Measurements from ENCODE around the gene DSG3. TPM values are rescaled to one million over a fixed set of nuclear protein-coding genes. Genes with fewer than 3 reads are reported as not detected.
"Not testable (repeated sequence)": the region's sequence is repeated elsewhere in the genome, so short reads cannot be mapped to it uniquely, and the experiment has no call there.

The DSG3 gene
- total RNA-seq, 2 experiments from 2014 or later, result not detected

- H3K4me3 Mint-ChIP-seq, result no peak overlapping the region
- POLR2A ChIA-PET, result no interaction called here
- peaks cover 5% of the 10 kb centered on the region for H3K27me3 Mint-ChIP-seq
- H3K27ac Mint-ChIP-seq, result no peak overlapping the region
- CTCF ChIA-PET, result no interaction called here
- no peaks in the 10 kb centered on the region for H3K9me3 Mint-ChIP-seq
- DNase-seq, result no peak
- H3K36me3 Mint-ChIP-seq (ENCODE audit: low read depth), result no peaks in the 10 kb centered on the region
- H3K4me1 Mint-ChIP-seq, result no peaks in the 10 kb centered on the region
Observed at GRCh38 chr18:31504455-31505147, 57.1 kb downstream of the DSG3 start.

- Mint-ChIP-seq H3K4me3 (no peak overlapping the region), H3K36me3 (ENCODE audit: low read depth) (no peaks in the 10 kb centered on the region), H3K4me1 (no peaks in the 10 kb centered on the region), H3K27ac (no peak overlapping the region), H3K9me3 (no peaks in the 10 kb centered on the region), H3K27me3 (peaks cover 4% of the 10 kb centered on the region)
- POLR2A ChIA-PET, result no interaction called here
- DNase-seq, result no peak
- CTCF ChIA-PET, result no interaction called here
Observed at GRCh38 chr18:31505156-31505555, 57.6 kb downstream of the DSG3 start.

GRCh38 chr18:31506024-31506742, 58.6 kb downstream of the DSG3 start:
- no peak for DNase-seq
- H3K36me3 Mint-ChIP-seq (ENCODE audit: low read depth), result no peaks in the 10 kb centered on the region
- no peak overlapping the region for H3K27ac Mint-ChIP-seq
- no peak overlapping the region for H3K4me3 Mint-ChIP-seq
- H3K4me1 Mint-ChIP-seq, result no peaks in the 10 kb centered on the region
- CTCF ChIA-PET, result no interaction called here
- no peaks in the 10 kb centered on the region for H3K27me3 Mint-ChIP-seq
- H3K9me3 Mint-ChIP-seq, result no peaks in the 10 kb centered on the region
- POLR2A ChIA-PET, result no interaction called here

GRCh38 chr18:31507124-31507523, 59.6 kb downstream of the DSG3 start:
- CTCF ChIA-PET; H3K27ac Mint-ChIP-seq; H3K4me1 Mint-ChIP-seq; DNase-seq; H3K4me3 Mint-ChIP-seq; POLR2A ChIA-PET; H3K27me3 Mint-ChIP-seq; H3K9me3 Mint-ChIP-seq; H3K36me3 Mint-ChIP-seq (ENCODE audit: low read depth): not testable (repeated sequence)

- ChIA-PET POLR2A (no interaction called here), CTCF (no interaction called here)
- no peaks in the 10 kb centered on the region for H3K27me3 Mint-ChIP-seq
- no peak overlapping the region for H3K4me3 Mint-ChIP-seq
- no peaks in the 10 kb centered on the region for H3K9me3 Mint-ChIP-seq
- no peak for DNase-seq
- H3K36me3 Mint-ChIP-seq (ENCODE audit: low read depth), result no peaks in the 10 kb centered on the region
- H3K27ac Mint-ChIP-seq, result no peak overlapping the region
- no peaks in the 10 kb centered on the region for H3K4me1 Mint-ChIP-seq
Observed at GRCh38 chr18:31508781-31509180, 61.2 kb downstream of the DSG3 start.

GRCh38 chr18:31509571-31509970, 62.0 kb downstream of the DSG3 start:
- Mint-ChIP-seq H3K4me3 (no peak overlapping the region), H3K36me3 (ENCODE audit: low read depth) (no peaks in the 10 kb centered on the region), H3K27me3 (no peaks in the 10 kb centered on the region), H3K4me1 (no peaks in the 10 kb centered on the region), H3K27ac (no peak overlapping the region), H3K9me3 (no peaks in the 10 kb centered on the region)
- no peak for DNase-seq
- POLR2A ChIA-PET, result no interaction called here
- CTCF ChIA-PET, result no interaction called here

GRCh38 chr18:31510319-31510718, 62.8 kb downstream of the DSG3 start:
- no peak overlapping the region for H3K4me3 Mint-ChIP-seq
- H3K9me3 Mint-ChIP-seq, result no peaks in the 10 kb centered on the region
- POLR2A ChIA-PET, result no interaction called here
- no peaks in the 10 kb centered on the region for H3K36me3 Mint-ChIP-seq (ENCODE audit: low read depth)
- no peak for DNase-seq
- H3K4me1 Mint-ChIP-seq, result no peaks in the 10 kb centered on the region
- no peak overlapping the region for H3K27ac Mint-ChIP-seq
- no peaks in the 10 kb centered on the region for H3K27me3 Mint-ChIP-seq
- CTCF ChIA-PET, result no interaction called here

- Mint-ChIP-seq H3K4me1 (no peaks in the 10 kb centered on the region), H3K9me3 (no peaks in the 10 kb centered on the region), H3K4me3 (no peak overlapping the region), H3K27ac (no peak overlapping the region), H3K36me3 (ENCODE audit: low read depth) (no peaks in the 10 kb centered on the region), H3K27me3 (no peaks in the 10 kb centered on the region)
- POLR2A ChIA-PET, result no interaction called here
- no peak for DNase-seq
- CTCF ChIA-PET, result no interaction called here
Observed at GRCh38 chr18:31511098-31511497, 63.6 kb downstream of the DSG3 start.

GRCh38 chr18:31512203-31512764, 64.7 kb downstream of the DSG3 start:
- Mint-ChIP-seq H3K4me1 (no peaks in the 10 kb centered on the region), H3K36me3 (ENCODE audit: low read depth) (no peaks in the 10 kb centered on the region), H3K9me3 (no peaks in the 10 kb centered on the region), H3K27me3 (no peaks in the 10 kb centered on the region), H3K4me3 (no peak overlapping the region), H3K27ac (no peak overlapping the region)
- CTCF ChIA-PET, result no interaction called here
- POLR2A ChIA-PET, result no interaction called here
- DNase-seq, result no peak

GRCh38 chr18:31513189-31513935, 65.8 kb downstream of the DSG3 start:
- no peaks in the 10 kb centered on the region for H3K36me3 Mint-ChIP-seq (ENCODE audit: low read depth)
- H3K27me3 Mint-ChIP-seq, result no peaks in the 10 kb centered on the region
- CTCF ChIA-PET, result no interaction called here

GRCh38 chr18:31516437-31516836, 68.9 kb downstream of the DSG3 start:
- no peaks in the 10 kb centered on the region for H3K9me3 Mint-ChIP-seq
- no peak overlapping the region for H3K4me3 Mint-ChIP-seq
- no peak overlapping the region for H3K27ac Mint-ChIP-seq
- H3K4me1 Mint-ChIP-seq, result no peaks in the 10 kb centered on the region
- DNase-seq, result no peak
- CTCF ChIA-PET, result no interaction called here
- no peaks in the 10 kb centered on the region for H3K36me3 Mint-ChIP-seq (ENCODE audit: low read depth)
- no peaks in the 10 kb centered on the region for H3K27me3 Mint-ChIP-seq
- POLR2A ChIA-PET, result no interaction called here

More at GRCh38 chr18:31513189-31513935, 65.8 kb downstream of the DSG3 start:
- Mint-ChIP-seq H3K9me3 (no peaks in the 10 kb centered on the region), H3K4me1 (no peaks in the 10 kb centered on the region), H3K4me3 (no peak overlapping the region), H3K27ac (no peak overlapping the region)
- POLR2A ChIA-PET, result no interaction called here
- DNase-seq, result no peak

GRCh38 chr18:31526374-31526773, 78.8 kb downstream of the DSG3 start:
- DNase-seq, result no peak
- Mint-ChIP-seq H3K4me1 (no peaks in the 10 kb centered on the region), H3K27me3 (no peaks in the 10 kb centered on the region), H3K27ac (no peak overlapping the region), H3K36me3 (ENCODE audit: low read depth) (no peaks in the 10 kb centered on the region), H3K4me3 (no peak overlapping the region), H3K9me3 (no peaks in the 10 kb centered on the region)
- ChIA-PET POLR2A (no interaction called here), CTCF (no interaction called here)

Measured in activated CD4-positive, alpha-beta T cell treated with anti-CD3 and anti-CD28 coated beads, Interleukin-2, amount 10 ng/mL, durations not matched to agents 7 days and 5 days (primary cell).